Liver (tissue), 9 donors: ENCODE measurements around the gene TYMP. TPM values are rescaled to one million over a fixed set of nuclear protein-coding genes. Genes with fewer than 3 reads are reported as not detected.

Source experiments
- DNase-seq: peaks from one replicate; pipeline ENCODE4 v3.0.0-alpha.2; 2017; ENCODE audit warnings: low spot score
- H3K27ac ChIP-seq, 2 donors: one replicate each; pipeline ENCODE4 v1.7.0; 2013; ENCODE audit warnings: inconsistent platforms in 2 of 2, low read length in 2 of 2, control low read depth in 1 of 2, low read depth in 1 of 2, mild to moderate bottlenecking in 1 of 2
- H3K27me3 ChIP-seq, 4 donors: one replicate each; pipeline versions ENCODE4 v1.6.1 to v1.7.0; 2013; ENCODE audit warnings: low read length in 3 of 4, inconsistent platforms in 1 of 4, mild to moderate bottlenecking in 1 of 4, moderate library complexity in 1 of 4; ENCODE audit not compliant: control insufficient read depth in 4 of 4, insufficient read depth in 4 of 4
- H3K36me3 ChIP-seq, 4 donors: one replicate each; pipeline versions ENCODE4 v1.6.1 to v1.7.0; 2013; ENCODE audit warnings: low read length in 3 of 4, mild to moderate bottlenecking in 3 of 4, low read depth in 1 of 4, moderate library complexity in 1 of 4; ENCODE audit not compliant: control insufficient read depth in 4 of 4, insufficient read depth in 3 of 4
- H3K4me1 ChIP-seq, 4 donors: one replicate each; pipeline versions ENCODE4 v1.6.1 to v1.7.0; 2013; ENCODE audit warnings: low read length in 3 of 4, mild to moderate bottlenecking in 3 of 4, moderate library complexity in 1 of 4; ENCODE audit not compliant: control insufficient read depth in 4 of 4, insufficient read depth in 4 of 4
- H3K4me3 ChIP-seq, 3 donors: one replicate each; pipeline versions ENCODE4 v1.6.1 to v1.7.0; 2013; ENCODE audit warnings: low read length in 3 of 3, control low read depth in 1 of 3, low read depth in 1 of 3, mild to moderate bottlenecking in 1 of 3
- H3K9ac ChIP-seq, 2 donors: one replicate each; pipeline ENCODE4 v1.7.0; 2013; ENCODE audit warnings: low read length in 2 of 2, mild to moderate bottlenecking in 2 of 2, moderate library complexity in 2 of 2, control low read depth in 1 of 2, low read depth in 1 of 2
- H3K9me3 ChIP-seq, 4 donors: one replicate each; pipeline versions ENCODE4 v1.6.1 to v1.7.0; 2013; ENCODE audit warnings: low read length in 3 of 4; ENCODE audit not compliant: control insufficient read depth in 4 of 4
- EGR1 ChIP-seq, 2 donors: IDR thresholded peaks; 2 replicates each; pipeline ENCODE4 v1.6.1; 2016 to 2018; ENCODE audit warnings: antibody characterized with exemption in 2 of 2, low read depth in 2 of 2
- FOXA1 ChIP-seq: IDR thresholded peaks from 2 replicates; pipeline ENCODE4 v1.6.1; 2016; ENCODE audit warnings: antibody characterized with exemption
- FOXA2 ChIP-seq: IDR thresholded peaks from 2 replicates; pipeline ENCODE4 v1.6.1; 2016; ENCODE audit warnings: antibody characterized with exemption
- GABPA ChIP-seq, 2 donors: IDR thresholded peaks in 1 of 2; conservative IDR thresholded peaks in 1 of 2; 2 replicates each; pipeline ENCODE4 v1.6.1; 2016; ENCODE audit warnings: antibody characterized with exemption in 2 of 2, mild to moderate bottlenecking in 1 of 2, moderate library complexity in 1 of 2
- HNF4A ChIP-seq, 2 donors: conservative IDR thresholded peaks; 2 replicates each; pipeline ENCODE4 v1.6.1; 2016; ENCODE audit warnings: antibody characterized with exemption in 2 of 2, mild to moderate bottlenecking in 2 of 2
- HNF4G ChIP-seq: IDR thresholded peaks from 2 replicates; pipeline ENCODE4 v1.6.1; 2016; ENCODE audit warnings: antibody characterized with exemption
- JUND ChIP-seq, 2 donors: IDR thresholded peaks; 2 replicates each; pipeline ENCODE4 v1.6.1; 2016; ENCODE audit warnings: antibody characterized with exemption in 2 of 2
- NR2F2 ChIP-seq: IDR thresholded peaks from 2 replicates; pipeline ENCODE4 v1.6.1; 2016; ENCODE audit warnings: antibody characterized with exemption
- RAD21 ChIP-seq, 2 donors: IDR thresholded peaks; 2 replicates each; pipeline ENCODE4 v1.6.1; 2016; ENCODE audit warnings: antibody characterized with exemption in 2 of 2, mild to moderate bottlenecking in 2 of 2
- RXRA ChIP-seq, 2 donors: IDR thresholded peaks; 2 replicates each; pipeline ENCODE4 v1.6.1; 2017 to 2018; ENCODE audit warnings: antibody characterized with exemption in 2 of 2, mild to moderate bottlenecking in 1 of 2
- SP1 ChIP-seq: IDR thresholded peaks from 2 replicates; pipeline ENCODE4 v1.6.1; 2018; ENCODE audit warnings: antibody characterized with exemption, mild to moderate bottlenecking
- TAF1 ChIP-seq: conservative IDR thresholded peaks from 2 replicates; pipeline ENCODE4 v1.6.1; 2016; ENCODE audit warnings: antibody characterized with exemption, mild to moderate bottlenecking
- YY1 ChIP-seq: IDR thresholded peaks from 2 replicates; pipeline ENCODE4 v1.6.1; 2016; ENCODE audit warnings: antibody characterized with exemption, mild to moderate bottlenecking
- WGBS: extraction: QIAGEN DNeasy Blood & Tissue Kit; methylation state at CpG from one replicate; pipeline ENCODE4 v1.1.7; 2013; 5-methylcytosine and 5-hydroxymethylcytosine counted together
- polyA plus RNA-seq, 2 donors: library from polyadenylated mRNA; stranded (reverse) in 1 of 2; unstranded in 1 of 2; fragments of 200-250 nt in 1 of 2; fragments of >200 nt in 1 of 2; fragmentation: Nextera tagmentation in 1 of 2; extraction: Ambion mirVana in 1 of 2; gene quantifications; one replicate each; pipeline versions ENCODE4 v1.2.1 to v1.2.3, GENCODE V29; 2013 to 2015
- total RNA-seq, 2 donors: library from RNA; depleted of rRNA; stranded (reverse); fragments of >200 nt; gene quantifications; one replicate each; pipeline ENCODE4 v1.2.3, GENCODE V29; 2014
- TF ChIP-seq, protein P1 (sequence below): IDR thresholded peaks from 2 replicates; pipeline ENCODE4 v1.6.1; 2016; ENCODE audit warnings: antibody characterized with exemption, mild to moderate bottlenecking
- TF ChIP-seq, protein P2 (sequence below): fragments of 150-350 bp; IDR thresholded peaks from 2 replicates; pipeline ENCODE4 v1.5.1; 2017; ENCODE audit warnings: improper control_type of control experiment, low read depth, low read length; ENCODE audit not compliant: missing input control
- TF ChIP-seq, protein P3 (sequence below): IDR thresholded peaks from 2 replicates; pipeline ENCODE4 v1.6.1; 2016; ENCODE audit warnings: antibody characterized with exemption
- TF ChIP-seq, protein P4 (sequence below): IDR thresholded peaks from 2 replicates; pipeline ENCODE4 v1.6.1; 2016; ENCODE audit warnings: antibody characterized with exemption
- donor health status: healthy.
- donor health status: healthy.
- donor health status: healthy.
- donor health status: healthy.
- donor health status: healthy.

The TYMP gene
- total and polyA plus RNA-seq, 4 donors, result 34.0 to 109 (median 65.5) TPM

DNA sequence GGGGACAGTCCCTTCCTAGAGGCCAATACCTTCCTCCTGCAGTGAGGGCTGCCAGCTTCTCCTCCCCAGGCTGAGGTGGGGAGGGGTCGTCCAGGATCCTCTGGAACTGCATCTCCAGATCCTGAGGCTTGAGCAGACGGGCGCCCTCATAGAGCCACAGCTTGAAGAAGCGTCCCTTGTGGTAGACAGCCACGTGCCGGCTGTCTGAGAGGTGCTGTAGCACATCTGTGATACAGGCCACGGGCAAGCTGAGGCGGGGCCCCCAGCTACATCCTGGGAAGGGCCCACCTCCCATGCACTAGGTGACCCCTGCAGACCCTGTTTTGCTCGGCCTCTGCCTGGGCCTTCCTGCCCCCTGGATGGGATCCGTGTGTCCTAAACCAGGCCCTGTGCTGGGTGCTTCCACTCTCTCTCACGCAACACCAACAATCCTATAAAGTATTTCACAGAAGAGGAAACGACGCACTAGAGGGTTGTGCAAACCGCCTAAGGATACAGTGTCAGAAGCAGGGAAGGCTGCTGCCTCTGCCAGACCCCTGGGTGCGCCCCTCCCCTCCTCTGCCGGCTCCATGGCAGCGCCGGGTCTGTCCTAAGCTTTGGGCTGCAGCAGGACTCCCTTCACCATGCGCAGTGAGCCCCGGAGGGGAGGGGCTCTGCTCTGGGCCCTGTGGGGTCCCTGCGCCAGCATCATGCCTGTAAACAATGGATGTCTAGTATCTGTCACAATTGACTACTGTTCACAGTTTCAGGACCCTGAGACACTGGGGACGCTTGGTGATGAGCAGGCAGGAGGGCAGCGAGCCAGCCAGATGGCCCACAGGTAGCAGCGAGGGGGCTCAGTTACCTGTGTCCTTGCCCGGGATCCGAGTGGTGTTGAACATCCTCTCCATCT lies 43.9 kb upstream of the TYMP start:
- no peak overlapping the region for H3K4me3 ChIP-seq
- DNase-seq, result no peak
- H3K27ac ChIP-seq, result no peak overlapping the region
- no peaks in the 10 kb centered on the region for H3K9me3 ChIP-seq
- peaks cover 10 to 31% (median 22%) of the 10 kb centered on the region in 4 donors for H3K4me1 ChIP-seq
- 93% methylated on average over 26 of the region's 26 CpGs for WGBS
- no peak overlapping the region for H3K9ac ChIP-seq
- H3K36me3 ChIP-seq, result peaks cover 0 to 17% (median 0%) of the 10 kb centered on the region in 4 donors
- TF ChIP-seq RAD21 (IDR thresholded peaks at IDR 0.05) (no peak), NR2F2 (no peak), EGR1 (IDR thresholded peaks at IDR 0.05; ENCODE audit: low read depth in 2 of 2) (no peak), HNF4A (conservative IDR thresholded peaks at IDR 0.05) (no peak), TAF1 (no peak), FOXA1 (no peak), RXRA (IDR thresholded peaks at IDR 0.05) (no peak), FOXA2 (no peak), HNF4G (no peak)
- TF ChIP-seq, protein P1, sequence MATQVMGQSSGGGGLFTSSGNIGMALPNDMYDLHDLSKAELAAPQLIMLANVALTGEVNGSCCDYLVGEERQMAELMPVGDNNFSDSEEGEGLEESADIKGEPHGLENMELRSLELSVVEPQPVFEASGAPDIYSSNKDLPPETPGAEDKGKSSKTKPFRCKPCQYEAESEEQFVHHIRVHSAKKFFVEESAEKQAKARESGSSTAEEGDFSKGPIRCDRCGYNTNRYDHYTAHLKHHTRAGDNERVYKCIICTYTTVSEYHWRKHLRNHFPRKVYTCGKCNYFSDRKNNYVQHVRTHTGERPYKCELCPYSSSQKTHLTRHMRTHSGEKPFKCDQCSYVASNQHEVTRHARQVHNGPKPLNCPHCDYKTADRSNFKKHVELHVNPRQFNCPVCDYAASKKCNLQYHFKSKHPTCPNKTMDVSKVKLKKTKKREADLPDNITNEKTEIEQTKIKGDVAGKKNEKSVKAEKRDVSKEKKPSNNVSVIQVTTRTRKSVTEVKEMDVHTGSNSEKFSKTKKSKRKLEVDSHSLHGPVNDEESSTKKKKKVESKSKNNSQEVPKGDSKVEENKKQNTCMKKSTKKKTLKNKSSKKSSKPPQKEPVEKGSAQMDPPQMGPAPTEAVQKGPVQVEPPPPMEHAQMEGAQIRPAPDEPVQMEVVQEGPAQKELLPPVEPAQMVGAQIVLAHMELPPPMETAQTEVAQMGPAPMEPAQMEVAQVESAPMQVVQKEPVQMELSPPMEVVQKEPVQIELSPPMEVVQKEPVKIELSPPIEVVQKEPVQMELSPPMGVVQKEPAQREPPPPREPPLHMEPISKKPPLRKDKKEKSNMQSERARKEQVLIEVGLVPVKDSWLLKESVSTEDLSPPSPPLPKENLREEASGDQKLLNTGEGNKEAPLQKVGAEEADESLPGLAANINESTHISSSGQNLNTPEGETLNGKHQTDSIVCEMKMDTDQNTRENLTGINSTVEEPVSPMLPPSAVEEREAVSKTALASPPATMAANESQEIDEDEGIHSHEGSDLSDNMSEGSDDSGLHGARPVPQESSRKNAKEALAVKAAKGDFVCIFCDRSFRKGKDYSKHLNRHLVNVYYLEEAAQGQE, result no peak
- TF ChIP-seq, protein P2, sequence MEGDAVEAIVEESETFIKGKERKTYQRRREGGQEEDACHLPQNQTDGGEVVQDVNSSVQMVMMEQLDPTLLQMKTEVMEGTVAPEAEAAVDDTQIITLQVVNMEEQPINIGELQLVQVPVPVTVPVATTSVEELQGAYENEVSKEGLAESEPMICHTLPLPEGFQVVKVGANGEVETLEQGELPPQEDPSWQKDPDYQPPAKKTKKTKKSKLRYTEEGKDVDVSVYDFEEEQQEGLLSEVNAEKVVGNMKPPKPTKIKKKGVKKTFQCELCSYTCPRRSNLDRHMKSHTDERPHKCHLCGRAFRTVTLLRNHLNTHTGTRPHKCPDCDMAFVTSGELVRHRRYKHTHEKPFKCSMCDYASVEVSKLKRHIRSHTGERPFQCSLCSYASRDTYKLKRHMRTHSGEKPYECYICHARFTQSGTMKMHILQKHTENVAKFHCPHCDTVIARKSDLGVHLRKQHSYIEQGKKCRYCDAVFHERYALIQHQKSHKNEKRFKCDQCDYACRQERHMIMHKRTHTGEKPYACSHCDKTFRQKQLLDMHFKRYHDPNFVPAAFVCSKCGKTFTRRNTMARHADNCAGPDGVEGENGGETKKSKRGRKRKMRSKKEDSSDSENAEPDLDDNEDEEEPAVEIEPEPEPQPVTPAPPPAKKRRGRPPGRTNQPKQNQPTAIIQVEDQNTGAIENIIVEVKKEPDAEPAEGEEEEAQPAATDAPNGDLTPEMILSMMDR, result no peak
- TF ChIP-seq, protein P3, sequence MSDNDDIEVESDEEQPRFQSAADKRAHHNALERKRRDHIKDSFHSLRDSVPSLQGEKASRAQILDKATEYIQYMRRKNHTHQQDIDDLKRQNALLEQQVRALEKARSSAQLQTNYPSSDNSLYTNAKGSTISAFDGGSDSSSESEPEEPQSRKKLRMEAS, result no peak
- TF ChIP-seq, protein P4, sequence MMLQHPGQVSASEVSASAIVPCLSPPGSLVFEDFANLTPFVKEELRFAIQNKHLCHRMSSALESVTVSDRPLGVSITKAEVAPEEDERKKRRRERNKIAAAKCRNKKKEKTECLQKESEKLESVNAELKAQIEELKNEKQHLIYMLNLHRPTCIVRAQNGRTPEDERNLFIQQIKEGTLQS, result no peak
- H3K27me3 ChIP-seq, result no peaks in the 10 kb centered on the region

DNA sequence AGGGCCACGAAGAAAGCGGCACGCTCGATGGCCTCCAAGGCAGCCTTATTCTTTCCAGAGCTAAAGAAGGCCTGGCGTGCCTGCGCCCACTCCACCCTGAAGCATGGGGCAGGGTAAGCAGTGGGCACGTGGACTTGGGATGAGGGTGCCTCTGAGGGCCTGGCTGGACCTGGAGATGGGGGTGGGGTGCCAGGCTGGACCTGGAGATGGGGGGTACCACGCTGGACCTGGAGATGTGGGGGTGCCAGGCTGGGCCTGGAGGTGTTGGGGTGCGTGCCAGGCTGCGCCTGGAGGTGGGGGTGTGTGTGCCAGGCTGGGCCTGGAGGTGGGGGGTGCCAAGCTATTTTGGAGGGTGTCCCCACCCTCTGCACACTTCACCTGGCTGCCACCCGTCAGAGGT lies 43.2 kb upstream of the TYMP start:
- H3K27ac ChIP-seq, result no peak overlapping the region
- DNase-seq, result no peak
- no peak overlapping the region for H3K4me3 ChIP-seq
- TF ChIP-seq SP1, result no peak
- TF ChIP-seq EGR1 (IDR thresholded peaks at IDR 0.05; ENCODE audit: low read depth in 2 of 2), result no peak
- no peak for TF ChIP-seq YY1
- TF ChIP-seq HNF4A (conservative IDR thresholded peaks at IDR 0.05), result no peak
- no peak for TF ChIP-seq JUND (IDR thresholded peaks at IDR 0.05)
- TF ChIP-seq, protein P1, result no peak
- TF ChIP-seq FOXA2, result no peak
- TF ChIP-seq RXRA (IDR thresholded peaks at IDR 0.05), result no peak
- no peak for TF ChIP-seq TAF1
- no peak for TF ChIP-seq NR2F2
- no peak for TF ChIP-seq HNF4G
- TF ChIP-seq, protein P4, result no peak
- TF ChIP-seq GABPA (IDR thresholded peaks at IDR 0.05 in 1 of 2, conservative IDR thresholded peaks at IDR 0.05 in 1 of 2), result no peak
- H3K9me3 ChIP-seq, result no peaks in the 10 kb centered on the region
- H3K4me1 ChIP-seq, result peaks cover 10 to 35% (median 22%) of the 10 kb centered on the region in 4 donors
- H3K36me3 ChIP-seq, result peaks cover 0 to 17% (median 0%) of the 10 kb centered on the region in 4 donors
- no peak overlapping the region for H3K9ac ChIP-seq
- 96% methylated on average over 11 of the region's 11 CpGs for WGBS
- H3K27me3 ChIP-seq, result no peaks in the 10 kb centered on the region
